ENCODE results near the gene NFKB1.

NFKB1 gene

DNA sequence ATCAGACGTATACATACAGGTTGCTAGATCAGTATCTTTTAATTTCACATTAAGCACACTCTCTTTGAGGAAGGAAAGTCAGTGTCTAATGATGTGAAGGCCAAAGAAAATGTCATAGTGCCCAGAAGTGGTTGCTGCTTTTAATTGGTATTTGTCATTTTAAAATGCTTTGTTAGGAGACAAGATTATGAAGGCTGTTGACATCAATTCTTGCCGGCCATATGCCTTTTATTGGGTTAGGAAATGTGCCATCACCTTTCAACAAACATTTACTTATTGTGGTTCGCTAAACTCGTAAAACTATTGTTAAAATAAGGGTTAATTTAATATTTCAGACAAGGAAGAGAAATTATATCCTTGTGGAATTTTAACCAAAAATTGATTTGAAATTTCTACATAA is 32.2 kb downstream of the NFKB1 start:
- DNase-seq (ENCODE audit: low spot score) = no peak

DNA sequence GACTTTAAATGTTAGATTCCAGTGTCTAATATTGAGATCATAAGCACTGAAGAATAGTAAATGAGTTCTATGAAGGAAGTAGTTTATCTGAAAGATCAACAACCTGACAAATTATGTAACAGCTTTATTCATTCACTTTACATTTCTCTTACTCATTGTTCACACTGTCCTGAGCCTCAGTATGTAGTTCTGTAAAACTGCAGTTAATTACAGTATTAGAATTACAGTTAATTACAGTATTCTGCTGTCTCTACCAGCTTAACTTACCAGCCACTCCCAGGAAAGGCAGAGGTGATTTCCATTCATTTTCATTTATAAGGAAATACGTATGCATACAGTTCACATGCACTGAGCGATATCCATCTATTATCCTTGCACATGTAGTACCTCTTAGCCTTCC is 32.7 kb downstream of the NFKB1 start:
- DNase-seq (ENCODE audit: low spot score) = no peak

DNA sequence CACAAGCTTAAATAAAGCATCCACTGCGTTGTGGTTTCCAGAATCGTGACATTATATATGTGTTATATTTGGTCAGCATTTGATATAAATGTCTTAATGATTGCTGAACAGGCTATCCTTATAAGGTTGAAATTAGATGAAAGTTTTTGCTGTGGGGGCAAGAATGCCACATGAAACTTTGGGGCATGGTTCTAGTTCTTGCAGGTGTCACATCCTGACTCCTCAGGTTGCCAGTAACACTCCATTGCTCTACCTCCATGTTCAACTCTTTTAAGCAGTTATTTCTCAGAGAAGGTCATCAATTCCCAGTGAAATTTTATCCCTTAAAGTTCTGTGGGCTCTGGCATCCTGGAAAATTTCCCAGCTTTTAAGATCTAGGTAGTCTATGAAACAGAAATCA is 33.7 kb downstream of the NFKB1 start:
- DNase-seq (ENCODE audit: low spot score) = no peak

DNA sequence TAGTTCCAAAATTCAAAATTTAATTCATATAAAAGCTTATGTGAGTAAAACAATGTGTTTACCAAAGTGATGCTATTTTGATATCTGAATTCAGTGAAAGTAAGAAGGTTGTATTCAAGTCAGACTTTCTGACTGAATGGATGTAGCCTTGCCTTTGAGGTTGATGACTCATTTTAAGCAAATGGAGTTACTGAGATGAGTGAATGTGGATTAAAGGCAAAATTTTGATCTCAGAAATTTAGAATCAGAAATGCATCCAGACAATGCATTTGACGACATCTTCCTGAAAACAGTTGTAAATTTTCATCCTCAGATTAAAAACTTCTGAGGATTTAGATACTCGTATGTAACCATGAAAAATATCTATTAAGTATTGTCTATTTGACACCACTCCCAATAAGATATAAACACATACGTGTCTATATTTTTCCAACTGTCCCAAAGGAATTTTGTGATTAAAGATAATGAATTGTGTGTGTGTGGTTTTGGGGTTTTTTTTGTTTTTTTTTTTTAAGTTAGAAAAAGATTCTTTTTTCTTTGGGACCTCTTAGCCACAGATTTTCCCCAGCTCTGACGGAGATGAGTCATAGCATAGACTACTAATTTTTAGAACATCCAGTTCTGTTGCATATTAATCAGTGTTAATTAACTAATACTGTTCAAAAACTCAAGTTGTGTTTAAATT is 34.4 kb downstream of the NFKB1 start:
- peak; percentile 25 for DNase-seq (ENCODE audit: low spot score)

DNA sequence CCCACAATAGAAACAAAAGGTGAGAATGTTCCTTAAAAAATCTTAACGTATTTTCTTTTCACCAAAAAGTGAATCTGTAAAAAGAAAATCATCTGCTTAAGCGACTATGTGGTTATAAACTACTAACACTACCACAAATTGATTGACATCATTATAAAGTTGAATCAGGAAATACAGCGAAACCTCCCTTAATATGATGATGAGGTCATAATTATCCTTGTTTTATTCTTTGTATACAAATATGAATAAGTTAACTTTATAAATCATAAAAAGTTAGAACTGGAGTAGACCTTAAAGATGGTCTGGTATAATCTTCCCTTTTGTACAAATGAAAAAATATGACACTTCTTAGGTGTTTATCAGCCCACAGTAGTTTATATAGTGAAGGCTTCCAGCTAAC is 35.6 kb downstream of the NFKB1 start:
- DNase-seq (ENCODE audit: low spot score) = no peak

DNA sequence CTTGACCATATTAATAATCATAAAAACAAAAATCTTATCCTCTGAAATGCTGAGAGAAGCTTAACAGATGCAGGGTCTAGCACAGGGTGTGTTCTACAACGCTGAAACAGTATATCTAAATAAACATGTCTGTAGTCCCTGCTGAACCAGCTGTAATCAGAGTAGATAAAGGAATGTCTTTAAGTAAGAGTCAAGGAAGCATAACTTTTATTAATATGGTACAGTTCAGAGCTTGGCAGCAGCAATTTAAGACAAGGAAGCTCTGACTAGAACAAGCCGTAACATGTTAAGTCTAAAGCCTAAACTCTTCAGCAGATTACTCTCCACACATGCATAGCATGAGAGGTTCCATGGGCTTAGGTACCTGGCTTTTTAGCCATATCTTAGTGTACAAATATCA is 36.1 kb downstream of the NFKB1 start:
- no peak for DNase-seq (ENCODE audit: low spot score)

DNA sequence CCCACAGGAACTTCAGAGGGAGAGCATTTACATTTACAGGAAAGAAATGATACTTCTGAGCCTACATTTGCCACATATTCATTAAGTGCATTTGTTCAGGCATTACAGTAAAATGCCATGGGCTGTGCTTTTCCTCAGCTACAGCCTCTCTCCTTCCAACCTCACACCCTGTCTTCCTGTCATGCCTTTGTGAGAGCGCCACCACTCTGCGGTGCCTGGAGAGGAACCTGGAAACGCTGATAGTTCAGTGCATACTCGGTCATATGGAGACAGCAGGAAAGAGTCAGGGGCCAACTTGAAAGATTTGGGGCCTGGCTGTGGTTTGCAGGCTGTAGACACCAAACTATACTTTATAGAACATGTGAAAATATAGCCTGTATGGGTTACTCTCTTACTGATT is 40.5 kb downstream of the NFKB1 start:
- DNase-seq (ENCODE audit: low spot score) = no peak

DNA sequence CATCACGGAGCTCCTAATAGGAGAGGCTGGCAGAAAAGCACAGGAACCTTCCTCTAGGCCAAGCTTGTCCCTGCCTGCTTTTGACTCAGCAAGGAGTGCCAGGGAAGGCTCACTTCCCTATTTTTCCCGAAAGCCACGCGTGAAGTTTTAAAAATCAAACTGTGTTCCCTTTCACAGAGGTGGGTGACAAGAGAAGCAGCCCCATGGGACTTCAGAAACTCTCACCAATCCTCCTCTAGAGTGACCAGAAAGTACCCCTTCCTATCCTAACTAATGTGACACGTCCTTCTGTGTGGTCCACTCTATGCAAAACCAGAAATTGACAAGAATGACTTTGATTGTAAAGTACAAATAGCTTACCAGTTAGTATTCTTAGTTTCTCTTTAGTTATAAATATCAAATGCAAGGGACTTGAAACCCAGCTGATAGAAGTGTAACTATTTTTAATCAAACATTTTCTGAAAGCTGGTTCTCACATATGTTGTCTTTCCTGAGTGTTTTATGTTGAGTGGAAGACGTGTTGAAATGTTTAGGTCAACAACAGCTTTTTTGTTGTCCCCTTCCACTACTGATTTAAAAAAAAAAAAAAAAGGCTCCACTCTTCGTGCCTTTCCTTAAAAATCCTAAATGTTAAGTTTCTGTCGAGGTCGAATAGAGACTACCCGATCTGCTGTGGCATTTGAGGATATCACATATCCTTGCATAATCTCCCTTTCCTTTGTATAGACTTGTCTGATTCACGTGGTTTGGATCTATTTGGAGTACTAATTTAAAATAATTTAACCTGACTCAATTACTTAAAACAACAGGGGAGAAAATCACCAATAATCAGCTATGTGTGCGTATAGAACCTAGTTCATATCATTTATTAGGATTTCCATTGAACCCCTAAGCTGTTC is 42.1 kb downstream of the NFKB1 start:
- DNase-seq (ENCODE audit: low spot score) = no peak

DNA sequence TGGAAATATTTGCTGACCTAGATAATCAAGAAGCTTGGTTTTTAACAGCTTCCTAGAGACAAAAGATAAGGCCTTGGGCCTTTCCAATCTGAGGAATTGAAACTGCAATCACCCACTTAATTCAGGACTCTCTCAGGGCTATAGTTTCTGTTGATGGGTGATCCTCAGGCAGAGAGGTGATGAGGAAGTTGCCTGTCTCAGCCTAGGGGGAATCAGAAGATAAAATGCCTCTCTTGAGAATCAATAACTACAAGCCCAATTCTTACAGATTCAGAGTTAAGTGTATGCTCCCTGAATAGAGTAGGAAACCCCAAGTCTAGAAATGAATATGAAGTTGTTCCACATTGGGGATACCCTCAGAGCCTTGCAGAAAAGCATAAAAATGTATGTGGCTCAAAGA is 45.5 kb downstream of the NFKB1 start:
- no peak for DNase-seq (ENCODE audit: low spot score)

DNA sequence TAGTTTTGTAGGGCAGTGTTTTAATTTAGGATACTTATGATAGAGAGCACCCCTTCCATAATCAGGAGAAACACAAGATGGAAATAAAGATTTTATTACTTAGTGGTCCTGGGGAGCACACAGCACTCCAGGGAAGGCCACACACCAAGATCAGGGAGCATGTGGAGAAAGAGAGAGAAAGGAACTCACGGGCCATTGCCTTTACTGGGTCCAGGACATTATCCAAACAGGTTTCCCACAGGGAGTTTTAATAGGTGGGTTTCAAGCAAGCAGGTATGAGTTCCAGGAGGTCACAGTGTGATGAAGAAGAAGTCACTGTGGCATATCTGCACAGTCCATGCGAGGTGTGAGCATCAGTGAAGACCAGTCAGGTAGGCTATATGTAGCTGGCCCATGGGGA is 46.8 kb downstream of the NFKB1 start:
- no peak for DNase-seq (ENCODE audit: low spot score)

DNA sequence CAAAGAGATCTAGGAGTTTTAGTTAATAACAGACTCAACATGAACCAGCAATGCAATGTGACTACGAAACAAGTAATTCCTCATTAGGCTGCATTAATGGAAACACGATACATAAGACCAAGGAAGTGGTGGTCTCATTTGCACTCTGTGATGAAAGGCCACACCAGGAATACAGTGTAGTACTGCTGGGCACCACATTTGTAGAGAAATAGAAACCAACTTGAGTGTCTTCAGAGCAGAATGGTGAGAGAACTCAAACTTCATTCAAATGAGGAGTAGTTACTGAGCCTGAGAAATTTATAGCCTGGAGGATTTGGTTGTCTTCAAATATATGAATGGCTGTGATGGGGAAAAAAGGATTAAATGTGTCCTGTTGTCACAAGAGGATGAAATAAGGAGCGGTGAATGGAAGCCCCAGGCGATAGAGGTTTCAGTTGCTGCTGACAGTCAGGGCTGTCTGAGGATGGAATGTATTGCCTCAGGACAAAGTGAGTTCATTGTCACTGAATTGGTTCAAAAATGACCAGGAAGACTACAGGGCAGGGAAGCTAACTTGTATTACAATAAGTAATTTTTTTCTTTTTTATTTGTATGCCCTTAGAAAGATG is 50.9 kb downstream of the NFKB1 start:
- DNase-seq (ENCODE audit: low spot score) = no peak

DNA sequence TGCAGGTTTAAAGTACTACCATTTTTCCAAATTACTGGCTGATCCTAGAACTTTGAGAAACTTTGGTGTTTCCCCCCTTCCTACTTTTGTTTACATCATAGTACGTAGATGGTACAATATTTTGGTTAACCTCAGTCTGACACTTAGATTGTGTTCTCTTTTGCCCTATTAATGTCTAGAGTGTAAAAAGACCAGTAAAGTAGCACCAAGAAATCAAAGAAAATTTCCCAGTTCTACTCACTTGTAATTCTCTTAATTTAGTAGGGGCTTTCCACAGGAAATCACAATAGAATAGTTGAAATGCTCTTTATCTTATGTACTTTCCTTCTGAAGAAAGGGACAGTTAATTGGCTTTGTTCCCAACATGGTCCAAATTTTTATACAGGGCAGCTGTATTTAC is 51.6 kb downstream of the NFKB1 start:
- no peak for DNase-seq (ENCODE audit: low spot score)

DNA sequence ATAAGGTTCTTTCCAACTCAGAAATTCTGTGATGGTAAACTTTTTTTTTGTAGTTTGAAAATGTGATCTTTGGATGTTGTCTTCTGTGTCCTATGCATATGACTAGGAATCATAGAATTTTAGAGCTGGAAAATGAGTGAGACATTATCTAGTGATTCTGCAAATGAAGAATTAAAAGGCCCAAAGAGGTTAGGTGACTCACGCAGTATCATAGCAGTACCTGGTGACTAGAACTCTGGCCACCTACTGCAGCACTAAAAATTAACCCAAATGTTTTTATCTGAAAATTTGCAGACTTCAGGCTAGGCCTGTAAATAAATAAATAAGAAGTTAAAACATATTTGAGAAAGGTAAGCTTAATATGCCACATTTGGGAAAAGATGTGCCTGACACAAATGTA is 52.8 kb downstream of the NFKB1 start:
- DNase-seq (ENCODE audit: low spot score) = no peak

DNA sequence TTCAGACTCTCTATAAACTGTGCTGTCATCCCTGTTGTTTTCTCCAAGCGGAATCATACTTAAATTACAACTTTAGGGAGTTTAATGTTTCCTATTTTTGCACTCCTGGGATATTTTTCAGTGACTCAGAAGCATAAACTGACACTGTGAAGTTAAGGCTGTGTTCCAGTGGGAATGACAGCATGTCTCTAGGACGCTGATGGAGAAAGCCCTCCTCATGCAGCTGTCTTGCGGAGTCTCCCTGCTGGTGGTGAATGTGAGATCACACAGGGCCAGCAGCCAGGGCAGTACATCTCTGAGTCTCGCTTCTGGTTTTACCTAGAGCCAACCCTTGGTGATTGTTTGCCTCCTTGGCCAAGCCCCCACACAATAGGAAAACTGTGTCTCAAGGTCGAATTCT is 53.3 kb downstream of the NFKB1 start:
- peak; percentile 70 for DNase-seq (ENCODE audit: low spot score)

DNA sequence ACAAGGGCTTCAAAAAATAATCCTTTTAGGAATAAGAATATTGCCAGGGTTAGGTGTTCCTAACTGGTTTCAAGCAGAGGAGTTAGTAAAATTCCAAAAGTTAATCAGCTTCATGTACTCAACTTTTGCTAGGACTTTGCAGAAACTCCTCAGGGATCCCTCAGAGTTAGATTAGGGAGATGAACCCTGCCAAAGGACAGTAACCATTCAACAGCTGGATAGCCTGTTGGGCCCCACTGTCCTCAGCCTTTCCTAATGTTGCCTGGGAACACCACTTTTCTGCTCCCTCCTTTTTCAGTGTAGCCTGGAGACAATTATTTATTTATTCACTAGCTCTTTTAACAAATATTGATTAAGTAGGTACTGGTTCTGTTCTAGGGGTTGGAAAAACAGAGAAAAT is 53.8 kb downstream of the NFKB1 start:
- DNase-seq (ENCODE audit: low spot score) = no peak

DNA sequence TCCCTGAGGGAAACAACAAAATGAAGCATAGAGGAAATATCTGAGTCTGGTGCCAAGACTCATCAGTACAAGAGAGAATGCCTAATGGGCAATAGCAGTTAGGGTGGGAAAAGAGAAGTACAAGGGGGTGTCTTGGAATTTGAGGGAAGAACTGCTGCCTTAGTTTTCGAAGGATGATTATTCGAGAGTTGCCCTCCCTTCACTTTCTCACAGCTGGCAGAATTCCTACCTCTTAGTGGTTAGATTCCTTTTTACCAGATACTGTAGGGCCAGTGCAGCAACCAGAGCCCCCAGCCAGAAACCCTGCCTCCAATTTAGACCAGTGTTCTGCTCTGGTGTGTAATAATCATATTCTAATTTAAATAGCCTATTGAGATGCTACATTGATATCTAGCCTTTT is 56.5 kb downstream of the NFKB1 start:
- no peak for DNase-seq (ENCODE audit: low spot score)

DNA sequence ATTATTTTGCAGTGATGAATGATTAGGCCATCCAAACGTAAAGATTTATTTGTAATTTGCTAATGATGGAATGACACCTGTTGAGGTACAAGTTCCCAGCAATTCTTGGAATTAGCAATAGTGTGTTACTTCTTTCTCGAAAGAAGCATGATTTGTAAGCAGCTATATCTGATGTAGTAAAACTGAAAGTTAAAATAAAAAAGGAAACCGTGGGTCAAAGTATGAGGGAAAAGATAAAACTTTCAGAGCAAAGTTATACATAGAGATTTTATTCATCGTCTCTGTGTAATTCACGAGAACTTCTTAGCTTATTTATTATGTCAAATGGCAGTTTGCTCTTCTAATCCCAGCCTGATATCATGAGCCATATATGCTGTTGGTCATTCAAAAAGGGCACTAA is 59.0 kb downstream of the NFKB1 start:
- DNase-seq (ENCODE audit: low spot score) = no peak

DNA sequence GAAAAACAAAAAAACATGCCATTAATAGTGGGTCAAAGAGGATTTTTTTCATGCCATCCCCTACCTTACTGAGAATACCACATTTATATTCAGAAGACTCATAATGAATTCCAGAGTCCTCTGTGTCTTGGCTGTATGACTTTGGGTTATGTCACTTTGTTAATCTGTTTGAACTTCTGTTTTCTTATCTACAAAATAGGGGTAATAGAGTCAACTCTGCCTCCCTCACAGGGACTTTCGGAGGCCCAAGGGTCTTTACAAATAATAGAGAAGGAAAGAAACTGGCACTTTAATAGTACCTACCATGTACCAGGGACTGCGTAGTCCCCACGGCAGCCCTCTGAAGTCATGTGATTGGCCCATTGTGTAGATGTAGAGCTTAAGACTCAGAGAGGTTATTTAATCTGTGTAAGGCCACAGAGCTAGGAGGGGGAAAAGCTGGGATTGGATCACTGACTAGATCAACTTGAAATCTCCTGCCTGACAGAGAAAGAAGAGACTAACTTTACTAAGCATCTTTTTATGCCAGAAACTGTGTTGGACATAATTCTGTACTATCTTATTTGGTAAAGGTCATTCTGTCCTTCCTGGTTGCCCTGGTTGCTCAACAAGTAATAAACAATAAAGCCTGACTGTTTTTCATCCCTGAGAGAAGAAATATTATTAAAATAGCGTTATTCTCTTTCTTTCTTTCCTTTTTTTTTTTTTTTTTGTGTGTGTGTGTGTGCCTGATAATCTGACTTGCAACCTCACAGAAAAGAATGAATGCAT is 59.6 kb downstream of the NFKB1 start:
- no peak for DNase-seq (ENCODE audit: low spot score)

DNA sequence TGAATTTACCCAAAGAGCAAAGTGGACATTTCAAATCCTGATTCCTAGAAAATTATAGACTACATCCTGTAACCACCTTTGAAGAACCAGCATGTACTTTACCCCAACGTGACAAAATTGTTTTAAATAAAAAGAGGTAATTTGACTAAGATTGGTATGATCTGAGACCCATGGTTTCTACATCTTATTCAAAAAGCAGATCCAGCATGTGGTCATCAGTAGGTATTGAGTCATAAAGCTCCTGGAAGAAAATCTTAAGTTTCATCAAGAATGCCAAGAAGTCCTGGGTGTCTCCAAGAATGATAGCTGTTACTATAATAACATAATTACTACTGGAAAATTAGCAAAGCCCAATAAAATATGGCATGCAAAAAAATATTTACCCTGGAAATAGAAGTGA is 61.8 kb downstream of the NFKB1 start:
- no peak for DNase-seq (ENCODE audit: low spot score)

DNA sequence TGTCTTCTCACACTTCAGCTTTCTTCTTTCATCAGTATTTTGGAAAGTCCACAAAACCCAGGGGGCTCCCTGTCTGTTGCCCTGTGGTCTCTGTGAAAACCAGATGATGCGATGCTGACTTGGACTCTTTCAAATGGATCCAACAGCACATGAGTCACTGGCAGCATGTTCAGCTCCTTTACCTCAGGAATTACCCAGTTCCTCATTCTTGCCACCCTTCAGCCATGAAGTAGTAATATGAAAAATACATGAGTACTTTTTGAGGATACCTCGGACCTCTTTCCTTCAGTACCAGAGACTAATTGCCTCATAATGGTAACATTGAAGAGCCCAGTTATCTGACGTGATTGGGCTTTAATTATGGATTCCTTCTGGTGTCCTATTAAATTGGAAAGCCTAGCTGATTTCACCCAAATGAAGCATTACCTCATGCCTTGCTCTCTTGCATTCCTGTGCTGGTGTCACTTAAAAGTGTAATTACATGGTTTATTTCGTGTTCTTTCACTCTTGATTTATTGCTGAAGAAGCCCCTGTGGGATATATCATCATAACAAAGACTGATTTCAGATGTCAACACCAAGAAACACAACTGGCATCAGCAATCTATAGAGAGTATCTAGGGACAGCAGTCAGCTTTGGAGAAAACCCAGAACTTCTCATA is 63.4 kb downstream of the NFKB1 start:
- DNase-seq (ENCODE audit: low spot score) = peak; percentile 18

DNA sequence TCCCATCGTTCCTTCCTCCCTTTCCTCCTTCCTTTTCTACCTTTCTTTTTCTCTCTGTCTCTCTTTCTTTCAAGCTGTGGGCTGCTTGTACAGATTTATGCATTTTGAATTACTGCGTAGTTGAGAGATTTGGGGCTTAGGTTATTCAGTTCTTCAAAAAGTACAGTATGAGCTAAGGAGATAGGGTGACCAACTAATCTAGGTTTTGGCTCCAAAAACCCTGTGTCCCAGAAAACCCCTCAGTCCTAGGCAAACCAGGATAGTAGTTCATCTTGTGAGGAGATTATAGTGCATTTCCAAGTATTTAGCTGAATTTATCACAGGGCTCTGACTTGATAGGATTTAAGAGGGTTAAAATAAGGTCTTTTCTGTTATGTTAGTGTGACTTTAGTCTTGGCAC is 64.5 kb downstream of the NFKB1 start:
- no peak for DNase-seq (ENCODE audit: low spot score)

DNA sequence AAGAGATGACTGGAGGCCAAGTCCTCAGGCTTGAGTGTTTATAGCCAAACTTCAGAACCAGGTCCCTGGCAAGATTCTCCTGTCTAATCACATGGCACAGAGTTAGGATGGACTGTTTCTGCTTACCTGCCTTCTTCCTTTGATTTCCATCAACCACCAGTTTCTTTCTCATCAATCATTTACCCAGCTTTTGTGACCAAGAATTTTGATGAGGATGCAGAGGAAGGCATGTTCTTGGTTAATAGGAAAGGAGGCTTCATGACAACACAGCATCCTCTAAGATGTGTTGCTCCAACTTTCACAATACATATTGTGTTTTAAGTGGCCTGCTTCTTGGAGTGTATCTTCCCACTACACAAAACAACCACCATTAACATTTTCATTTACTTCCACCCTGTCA is 65.3 kb downstream of the NFKB1 start:
- no peak for DNase-seq (ENCODE audit: low spot score)
